IPS DF 6.9 (cell line): ENCODE data around the gene AMMECR1.

Experiments
- DNase-seq: peaks from one replicate; pipeline ENCODE4 v3.0.0-alpha.2; 2013; ENCODE audit warnings: low read depth, low spot score
- H3K27ac ChIP-seq: one replicate; pipeline ENCODE4 v1.5.1; 2013; ENCODE audit warnings: low read length, control low read depth
- H3K27me3 ChIP-seq: 2 replicates; pipeline ENCODE4 v1.6.1; 2013; ENCODE audit warnings: mild to moderate bottlenecking, low read length; ENCODE audit not compliant: control insufficient read depth, insufficient read depth
- H3K36me3 ChIP-seq: 2 replicates; pipeline ENCODE4 v1.6.1; 2013; ENCODE audit warnings: low read length; ENCODE audit not compliant: control insufficient read depth, insufficient read depth
- H3K4me1 ChIP-seq: 2 replicates; pipeline ENCODE4 v1.6.1; 2013; ENCODE audit warnings: low read length; ENCODE audit not compliant: control insufficient read depth, insufficient read depth
- H3K4me3 ChIP-seq: 2 replicates; pipeline ENCODE4 v1.5.1; 2013; ENCODE audit warnings: mild to moderate bottlenecking, low read length
- H3K9me3 ChIP-seq: 2 replicates; pipeline ENCODE4 v1.6.1; 2013; ENCODE audit warnings: low read length, inconsistent platforms; ENCODE audit not compliant: control insufficient read depth, insufficient read depth
- WGBS: extraction: QIAGEN DNeasy Blood & Tissue Kit; methylation state at CpG from one replicate; pipeline ENCODE4 v1.1.7; 2013; ENCODE audit warnings: mixed read lengths, missing lambda C conversion rate; ENCODE audit not compliant: insufficient read length, insufficient coverage; 5-methylcytosine and 5-hydroxymethylcytosine counted together

The AMMECR1 gene

GRCh38 chrX:110175146-110175545 is 142.7 kb downstream of the AMMECR1 start:
- no peak overlapping the region for H3K27ac ChIP-seq
- no peaks in the 10 kb centered on the region for H3K27me3 ChIP-seq
- H3K9me3 ChIP-seq, result no peaks in the 10 kb centered on the region
- no peaks in the 10 kb centered on the region for H3K36me3 ChIP-seq
- no peak for DNase-seq
- no peak overlapping the region for H3K4me3 ChIP-seq
- no peaks in the 10 kb centered on the region for H3K4me1 ChIP-seq
- no CpG with 5 or more reads among the region's 4 CpGs for WGBS

- H3K9me3 ChIP-seq, result no peaks in the 10 kb centered on the region
- H3K27me3 ChIP-seq, result no peaks in the 10 kb centered on the region
- H3K36me3 ChIP-seq, result no peaks in the 10 kb centered on the region
- no peaks in the 10 kb centered on the region for H3K4me1 ChIP-seq
- H3K4me3 ChIP-seq, result no peak overlapping the region
- no peak overlapping the region for H3K27ac ChIP-seq
- DNase-seq, result no peak
- no CpG with 5 or more reads among the region's 19 CpGs for WGBS
Observed at GRCh38 chrX:110173192-110174175, 144.4 kb downstream of the AMMECR1 start.

GRCh38 chrX:110172215-110172614 is 145.7 kb downstream of the AMMECR1 start:
- no peak for DNase-seq

GRCh38 chrX:110171442-110171841 is 146.4 kb downstream of the AMMECR1 start:
- Histone ChIP-seq H3K36me3 (no peaks in the 10 kb centered on the region), H3K4me1 (peaks cover 2% of the 10 kb centered on the region; the same call in 1 of the 2 replicates), H3K27ac (no peak overlapping the region), H3K27me3 (no peaks in the 10 kb centered on the region), H3K4me3 (no peak overlapping the region), H3K9me3 (no peaks in the 10 kb centered on the region)
- DNase-seq, result no peak
- WGBS, result no CpG with 5 or more reads among the region's 5 CpGs

More at GRCh38 chrX:110172215-110172614, 145.7 kb downstream of the AMMECR1 start:
- peaks cover 2% of the 10 kb centered on the region; the same call in 1 of the 2 replicates for H3K4me1 ChIP-seq
- no peak overlapping the region for H3K4me3 ChIP-seq
- WGBS, result no CpG with 5 or more reads among the region's 10 CpGs
- no peaks in the 10 kb centered on the region for H3K27me3 ChIP-seq
- no peak overlapping the region for H3K27ac ChIP-seq
- no peaks in the 10 kb centered on the region for H3K36me3 ChIP-seq
- no peaks in the 10 kb centered on the region for H3K9me3 ChIP-seq

- Histone ChIP-seq H3K9me3 (no peaks in the 10 kb centered on the region), H3K36me3 (no peaks in the 10 kb centered on the region), H3K4me3 (no peak overlapping the region), H3K27me3 (no peaks in the 10 kb centered on the region), H3K27ac (no peak overlapping the region), H3K4me1 (peaks cover 2% of the 10 kb centered on the region; the same call in 1 of the 2 replicates)
- DNase-seq, result no peak
- WGBS, result no CpG with 5 or more reads among the region's 3 CpGs
Observed at GRCh38 chrX:110170029-110170428, 147.9 kb downstream of the AMMECR1 start.

GRCh38 chrX:110168585-110168984 is 149.3 kb downstream of the AMMECR1 start:
- Histone ChIP-seq H3K9me3 (no peaks in the 10 kb centered on the region), H3K36me3 (no peaks in the 10 kb centered on the region), H3K4me1 (peaks cover 2% of the 10 kb centered on the region; the same call in 1 of the 2 replicates), H3K4me3 (no peak overlapping the region), H3K27ac (no peak overlapping the region), H3K27me3 (no peaks in the 10 kb centered on the region)
- no CpG with 5 or more reads among the region's 4 CpGs for WGBS
- DNase-seq, result no peak

GRCh38 chrX:110167952-110168451 is 149.9 kb downstream of the AMMECR1 start:
- no peaks in the 10 kb centered on the region for H3K27me3 ChIP-seq
- no CpG with 5 or more reads among the region's 9 CpGs for WGBS
- no peak overlapping the region for H3K27ac ChIP-seq
- no peak overlapping the region for H3K4me3 ChIP-seq
- no peaks in the 10 kb centered on the region for H3K36me3 ChIP-seq
- no peak for DNase-seq
- no peaks in the 10 kb centered on the region for H3K9me3 ChIP-seq
- peaks cover 2% of the 10 kb centered on the region; the same call in 1 of the 2 replicates for H3K4me1 ChIP-seq

- no peak overlapping the region for H3K27ac ChIP-seq
- H3K4me3 ChIP-seq, result no peak overlapping the region
- peaks cover 2% of the 10 kb centered on the region; the same call in 1 of the 2 replicates for H3K4me1 ChIP-seq
- no peaks in the 10 kb centered on the region for H3K9me3 ChIP-seq
- DNase-seq, result no peak
- no CpG with 5 or more reads among the region's 3 CpGs for WGBS
- no peaks in the 10 kb centered on the region for H3K36me3 ChIP-seq
- no peaks in the 10 kb centered on the region for H3K27me3 ChIP-seq
Observed at GRCh38 chrX:110163488-110163887, 154.4 kb downstream of the AMMECR1 start.

- Histone ChIP-seq H3K4me3 (no peak overlapping the region), H3K27ac (no peak overlapping the region), H3K9me3 (no peaks in the 10 kb centered on the region), H3K36me3 (no peaks in the 10 kb centered on the region), H3K4me1 (peaks cover 2% of the 10 kb centered on the region; the same call in 1 of the 2 replicates), H3K27me3 (no peaks in the 10 kb centered on the region)
- no peak for DNase-seq
- no CpG with 5 or more reads among the region's 1 CpG for WGBS
Observed at GRCh38 chrX:110162867-110163266, 155.0 kb downstream of the AMMECR1 start.

- Histone ChIP-seq H3K27me3 (no peaks in the 10 kb centered on the region), H3K4me3 (no peak overlapping the region), H3K27ac (no peak overlapping the region), H3K36me3 (no peaks in the 10 kb centered on the region), H3K4me1 (no peaks in the 10 kb centered on the region), H3K9me3 (no peaks in the 10 kb centered on the region)
- no peak for DNase-seq
- WGBS, result no CpG with 5 or more reads among the region's 1 CpG
Observed at GRCh38 chrX:110162131-110162530, 155.8 kb downstream of the AMMECR1 start.
